ENCODE measurements around the gene SYT13. TPM values are rescaled to one million over a fixed set of nuclear protein-coding genes. Genes with fewer than 3 reads are reported as not detected.

SYT13 gene
- total RNA-seq, 1 donor from 2014 or later: not detected

- H3K27me3 ChIP-seq (ENCODE audit: low read depth): no peaks in the 10 kb centered on the region
- no peak overlapping the region for H3K4me3 ChIP-seq
- intact Hi-C loops (cut with DNase I): no loop called here
- no peaks in the 10 kb centered on the region for H3K9me3 ChIP-seq
- no peak for DNase-seq
- peak overlapping the region; percentile 59 for H3K27ac ChIP-seq
- peak; percentile 80 to 85 for ATAC-seq
- peak; percentile 88 for TF ChIP-seq CTCF (IDR thresholded peaks at IDR 0.05)
- no peaks in the 10 kb centered on the region for H3K36me3 ChIP-seq
- H3K4me1 ChIP-seq: peaks cover 8% of the 10 kb centered on the region
Observed at GRCh38 chr11:45332276-45332934, 46.3 kb upstream of the SYT13 start.

- Histone ChIP-seq H3K36me3 (no peaks in the 10 kb centered on the region), H3K4me1 (peaks cover 8% of the 10 kb centered on the region), H3K27me3 (ENCODE audit: low read depth) (no peaks in the 10 kb centered on the region), H3K4me3 (no peak overlapping the region), H3K27ac (no peak overlapping the region), H3K9me3 (no peaks in the 10 kb centered on the region)
- no peak for DNase-seq
- ATAC-seq: no peak
- intact Hi-C loops (cut with DNase I): no loop called here
- TF ChIP-seq CTCF (IDR thresholded peaks at IDR 0.05): no peak
Observed at GRCh38 chr11:45331839-45332238, 45.7 kb upstream of the SYT13 start.

DNA sequence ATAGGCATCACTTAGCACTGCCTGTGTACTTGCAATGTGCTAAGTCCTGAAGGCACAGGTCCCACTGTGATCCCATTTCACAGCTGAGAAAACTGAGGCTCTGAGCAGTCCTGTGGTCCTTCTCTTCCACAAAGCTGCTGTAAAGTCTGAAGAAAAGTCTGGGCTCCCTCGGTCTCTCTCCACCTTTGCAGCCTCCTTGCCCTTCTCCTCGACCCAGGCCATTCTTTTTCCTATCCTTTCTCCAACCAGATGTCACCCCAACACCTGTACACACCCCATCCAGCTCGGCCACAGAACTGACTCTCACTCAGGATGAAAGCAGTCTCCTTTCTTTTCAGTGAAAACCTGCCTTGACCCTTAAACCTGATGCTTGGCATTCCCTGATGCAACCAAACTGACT lies 42.6 kb upstream of the SYT13 start:
- no peaks in the 10 kb centered on the region for H3K9me3 ChIP-seq
- H3K36me3 ChIP-seq: no peaks in the 10 kb centered on the region
- DNase-seq (no peak), ATAC-seq (no peak)
- no peak overlapping the region for H3K27ac ChIP-seq
- no peaks in the 10 kb centered on the region for H3K27me3 ChIP-seq (ENCODE audit: low read depth)
- H3K4me1 ChIP-seq: peaks cover 8% of the 10 kb centered on the region
- TF ChIP-seq CTCF (IDR thresholded peaks at IDR 0.05): no peak
- intact Hi-C loops (cut with DNase I): no loop called here
- no peak overlapping the region for H3K4me3 ChIP-seq

DNA sequence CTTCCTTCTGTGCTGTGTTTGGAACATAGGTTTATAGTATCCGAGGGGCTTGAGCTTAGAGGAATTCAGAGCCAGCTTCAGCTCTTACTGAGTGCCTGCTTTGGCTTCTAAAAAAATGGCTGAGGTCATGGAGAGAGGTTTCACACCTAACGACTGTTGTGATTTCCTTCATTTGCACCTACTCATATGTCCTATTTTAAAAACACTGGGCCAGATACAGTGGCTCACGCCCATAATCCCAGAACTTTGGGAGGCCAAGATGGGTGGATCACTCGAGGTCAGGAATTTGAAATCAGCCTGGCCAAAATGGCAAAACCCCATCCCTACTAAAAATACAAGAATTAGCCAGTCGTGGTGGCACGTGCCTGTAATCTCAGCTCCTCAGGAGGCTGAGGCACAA lies 38.3 kb upstream of the SYT13 start:
- H3K4me1 ChIP-seq: no peaks in the 10 kb centered on the region
- intact Hi-C loops (cut with DNase I): no loop called here
- no peaks in the 10 kb centered on the region for H3K27me3 ChIP-seq (ENCODE audit: low read depth)
- no peak overlapping the region for H3K27ac ChIP-seq
- no peak overlapping the region for H3K4me3 ChIP-seq
- H3K9me3 ChIP-seq: no peaks in the 10 kb centered on the region
- no peak for DNase-seq
- ATAC-seq: no peak
- no peaks in the 10 kb centered on the region for H3K36me3 ChIP-seq
- no peak for TF ChIP-seq CTCF (IDR thresholded peaks at IDR 0.05)

DNA sequence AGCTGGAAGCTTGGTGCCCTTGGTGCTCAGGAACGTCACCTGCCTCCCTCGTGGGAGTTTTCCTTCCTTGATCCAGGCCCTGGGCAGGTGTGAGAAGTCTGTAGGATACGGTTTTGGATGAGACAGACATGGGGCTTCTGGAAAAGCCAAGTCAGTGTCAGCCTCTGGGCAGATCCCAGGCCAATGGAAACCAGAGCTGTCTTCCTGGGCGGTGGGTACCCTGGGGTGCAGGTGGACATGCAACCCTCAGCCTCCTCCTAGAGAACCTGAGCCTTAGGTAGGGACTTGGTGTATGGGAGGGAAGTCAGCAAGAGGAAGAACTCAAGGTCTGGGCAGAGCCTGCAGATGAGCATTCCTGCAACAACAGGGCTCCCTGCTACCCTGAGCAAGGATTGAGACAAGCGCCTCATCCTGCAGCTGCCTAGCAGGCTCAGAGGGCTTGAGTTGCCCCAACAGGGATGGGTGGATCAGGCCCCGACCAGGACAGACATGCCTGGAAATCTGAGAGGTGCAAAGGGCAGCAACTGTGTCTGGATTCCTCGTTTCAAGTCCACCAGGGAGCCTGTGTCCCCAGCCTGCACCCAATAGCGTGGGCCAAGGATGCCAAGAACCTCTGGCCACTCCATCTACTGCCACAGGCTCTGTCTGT lies 37.6 kb upstream of the SYT13 start:
- Histone ChIP-seq H3K4me3 (no peak overlapping the region), H3K27me3 (ENCODE audit: low read depth) (no peaks in the 10 kb centered on the region), H3K4me1 (no peaks in the 10 kb centered on the region), H3K9me3 (no peaks in the 10 kb centered on the region), H3K27ac (no peak overlapping the region), H3K36me3 (no peaks in the 10 kb centered on the region)
- DNase-seq (no peak), ATAC-seq (no peak)
- intact Hi-C loops (cut with DNase I): no loop called here
- TF ChIP-seq CTCF (IDR thresholded peaks at IDR 0.05): no peak

Measured in lower lobe of right lung (tissue), 2 donors.